Measurements from ENCODE around the gene TNKS1BP1.

DNA sequence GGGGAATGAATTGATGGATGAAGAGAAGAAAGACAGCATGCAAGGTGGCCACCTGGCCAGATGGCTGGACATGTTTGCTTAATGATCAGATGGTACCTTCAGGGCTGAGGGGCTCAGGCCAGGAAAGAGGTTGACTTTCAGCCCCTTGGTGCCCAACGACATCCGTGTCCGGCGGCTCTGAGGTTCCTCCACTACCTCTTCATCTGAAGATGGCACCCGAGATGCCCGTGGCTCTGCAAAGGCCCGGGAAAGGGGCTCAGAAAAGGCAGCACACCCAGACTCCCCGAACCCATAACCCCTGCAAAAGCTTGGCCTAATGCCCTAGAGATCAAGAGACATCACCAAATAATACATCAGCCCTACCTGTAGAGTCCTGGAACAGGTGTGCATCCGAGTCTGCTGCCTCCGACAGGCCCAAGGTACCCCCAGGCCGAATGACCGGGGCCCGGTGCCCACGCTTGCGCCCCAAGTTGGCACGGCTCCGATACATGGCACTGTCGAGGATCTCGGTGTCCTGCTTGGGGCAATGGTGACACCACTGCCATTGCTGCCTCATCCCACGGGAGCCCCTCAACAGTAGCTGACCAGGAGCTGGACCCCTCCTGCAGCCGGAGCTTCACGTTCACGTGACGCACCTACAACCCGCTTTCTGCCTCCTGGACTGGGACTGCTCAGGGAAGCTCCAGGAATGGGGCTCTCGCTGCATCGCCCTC lies 22.9 kb downstream of the TNKS1BP1 start:
- TF ChIP-seq, protein P1, sequence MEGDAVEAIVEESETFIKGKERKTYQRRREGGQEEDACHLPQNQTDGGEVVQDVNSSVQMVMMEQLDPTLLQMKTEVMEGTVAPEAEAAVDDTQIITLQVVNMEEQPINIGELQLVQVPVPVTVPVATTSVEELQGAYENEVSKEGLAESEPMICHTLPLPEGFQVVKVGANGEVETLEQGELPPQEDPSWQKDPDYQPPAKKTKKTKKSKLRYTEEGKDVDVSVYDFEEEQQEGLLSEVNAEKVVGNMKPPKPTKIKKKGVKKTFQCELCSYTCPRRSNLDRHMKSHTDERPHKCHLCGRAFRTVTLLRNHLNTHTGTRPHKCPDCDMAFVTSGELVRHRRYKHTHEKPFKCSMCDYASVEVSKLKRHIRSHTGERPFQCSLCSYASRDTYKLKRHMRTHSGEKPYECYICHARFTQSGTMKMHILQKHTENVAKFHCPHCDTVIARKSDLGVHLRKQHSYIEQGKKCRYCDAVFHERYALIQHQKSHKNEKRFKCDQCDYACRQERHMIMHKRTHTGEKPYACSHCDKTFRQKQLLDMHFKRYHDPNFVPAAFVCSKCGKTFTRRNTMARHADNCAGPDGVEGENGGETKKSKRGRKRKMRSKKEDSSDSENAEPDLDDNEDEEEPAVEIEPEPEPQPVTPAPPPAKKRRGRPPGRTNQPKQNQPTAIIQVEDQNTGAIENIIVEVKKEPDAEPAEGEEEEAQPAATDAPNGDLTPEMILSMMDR (IDR thresholded peaks at IDR 0.05) = no peak
- TF ChIP-seq POLR2A (IDR thresholded peaks at IDR 0.05) (no peak), EP300 (IDR thresholded peaks at IDR 0.05) (no peak), POLR2AphosphoS5 (IDR thresholded peaks at IDR 0.05) (no peak)
